H1 (cell line): Measurements from ENCODE around the gene MSI2. TPM values are rescaled to one million over a fixed set of nuclear protein-coding genes. Genes with fewer than 3 reads are reported as not detected.

Experiments used
- BRCA1 ChIP-seq: IDR thresholded peaks from 2 replicates; pipeline ENCODE4 v1.6.1; 2012; ENCODE audit warnings: low read depth, low read length, improper control_type of control experiment
- CEBPB ChIP-seq: IDR thresholded peaks from 2 replicates; pipeline ENCODE4 v1.6.1; 2012; ENCODE audit warnings: low read depth, low read length
- CREB1 ChIP-seq: IDR thresholded peaks from 2 replicates; pipeline ENCODE4 v1.6.1; 2012; ENCODE audit warnings: inconsistent platforms
- CTBP2 ChIP-seq: IDR thresholded peaks from 2 replicates; pipeline ENCODE4 v1.7.0; 2011; ENCODE audit warnings: borderline replicate concordance, mild to moderate bottlenecking, moderate library complexity, mixed read lengths, low read length; ENCODE audit not compliant: insufficient read depth, insufficient read length
- EGR1 ChIP-seq: IDR thresholded peaks from 2 replicates; pipeline ENCODE4 v1.6.1; 2011; ENCODE audit warnings: low read depth, low read length, borderline replicate concordance
- MAX ChIP-seq: IDR thresholded peaks from 2 replicates; pipeline ENCODE4 v1.6.1; 2012; ENCODE audit warnings: inconsistent platforms
- RAD21 ChIP-seq, 2 experiments: IDR thresholded peaks in 1 of 2; conservative IDR thresholded peaks in 1 of 2; 2 replicates each; pipeline ENCODE4 v1.6.1; 2011; ENCODE audit warnings: low read depth in 2 of 2, low read length in 2 of 2, improper control_type of control experiment in 1 of 2, inconsistent platforms in 1 of 2, mild to moderate bottlenecking in 1 of 2, moderate library complexity in 1 of 2
- RBBP5 ChIP-seq: IDR thresholded peaks from 2 replicates; pipeline ENCODE4 v1.7.1; 2012; ENCODE audit warnings: low read depth, mild to moderate bottlenecking, inconsistent platforms, low read length, moderate library complexity, borderline replicate concordance
- SUZ12 ChIP-seq: fragments of 200-600 bp; sonication (generic); IDR thresholded peaks from 2 replicates; pipeline ENCODE4 v1.6.1; 2012; ENCODE audit warnings: mild to moderate bottlenecking, inconsistent platforms, low read length, moderate library complexity, mixed read lengths
- TAF7 ChIP-seq: optimal IDR thresholded peaks from 2 replicates; pipeline ENCODE3; 2011; ENCODE audit warnings: low read depth, mild to moderate bottlenecking, inconsistent platforms, low read length, moderate library complexity, borderline replicate concordance
- TBP ChIP-seq: IDR thresholded peaks from 2 replicates; pipeline ENCODE4 v1.6.1; 2011; ENCODE audit warnings: low read depth, low read length, improper control_type of control experiment
- polyA plus RNA-seq, 7 experiments: library from polyadenylated mRNA; depleted of rRNA in 3 of 7; stranded (reverse) in 5 of 7; unstranded in 2 of 7; fragments of >200 nt in 5 of 7; fragments of 200-250 nt in 2 of 7; gene quantifications; 1 replicate in 5 of 7; 2 replicates in 1 of 7; 4 replicates in 1 of 7; pipeline versions ENCODE4 v1.2.1 to v1.2.3, GENCODE V29; 2011 to 2013; ENCODE audit warnings: missing spikeins in 2 of 7, mixed read lengths in 2 of 7
- total RNA-seq: library from RNA; stranded (reverse); fragmentation: NEBNext Ultra II Directional; extraction: Animal tissue kit (Norgen Biotek cat#: 25700); gene quantifications from 2 replicates; pipeline ENCODE4 v1.2.1, GENCODE V29; 2021
- TF ChIP-seq, protein P1 (sequence below): fragments of 300-600 bp; sonication (generic); IDR thresholded peaks from 2 replicates; pipeline ENCODE4 v1.7.1; 2012; ENCODE audit warnings: low read length, moderate library complexity, mild to moderate bottlenecking, inconsistent platforms; ENCODE audit not compliant: insufficient replicate concordance

MSI2 gene
- total and polyA plus RNA-seq, 2 of the 8 experiments (the other 6 are each of a cell fraction or from before 2014, with no cell fraction given): 36.7 to 80.6 TPM

- TF ChIP-seq, protein P1, sequence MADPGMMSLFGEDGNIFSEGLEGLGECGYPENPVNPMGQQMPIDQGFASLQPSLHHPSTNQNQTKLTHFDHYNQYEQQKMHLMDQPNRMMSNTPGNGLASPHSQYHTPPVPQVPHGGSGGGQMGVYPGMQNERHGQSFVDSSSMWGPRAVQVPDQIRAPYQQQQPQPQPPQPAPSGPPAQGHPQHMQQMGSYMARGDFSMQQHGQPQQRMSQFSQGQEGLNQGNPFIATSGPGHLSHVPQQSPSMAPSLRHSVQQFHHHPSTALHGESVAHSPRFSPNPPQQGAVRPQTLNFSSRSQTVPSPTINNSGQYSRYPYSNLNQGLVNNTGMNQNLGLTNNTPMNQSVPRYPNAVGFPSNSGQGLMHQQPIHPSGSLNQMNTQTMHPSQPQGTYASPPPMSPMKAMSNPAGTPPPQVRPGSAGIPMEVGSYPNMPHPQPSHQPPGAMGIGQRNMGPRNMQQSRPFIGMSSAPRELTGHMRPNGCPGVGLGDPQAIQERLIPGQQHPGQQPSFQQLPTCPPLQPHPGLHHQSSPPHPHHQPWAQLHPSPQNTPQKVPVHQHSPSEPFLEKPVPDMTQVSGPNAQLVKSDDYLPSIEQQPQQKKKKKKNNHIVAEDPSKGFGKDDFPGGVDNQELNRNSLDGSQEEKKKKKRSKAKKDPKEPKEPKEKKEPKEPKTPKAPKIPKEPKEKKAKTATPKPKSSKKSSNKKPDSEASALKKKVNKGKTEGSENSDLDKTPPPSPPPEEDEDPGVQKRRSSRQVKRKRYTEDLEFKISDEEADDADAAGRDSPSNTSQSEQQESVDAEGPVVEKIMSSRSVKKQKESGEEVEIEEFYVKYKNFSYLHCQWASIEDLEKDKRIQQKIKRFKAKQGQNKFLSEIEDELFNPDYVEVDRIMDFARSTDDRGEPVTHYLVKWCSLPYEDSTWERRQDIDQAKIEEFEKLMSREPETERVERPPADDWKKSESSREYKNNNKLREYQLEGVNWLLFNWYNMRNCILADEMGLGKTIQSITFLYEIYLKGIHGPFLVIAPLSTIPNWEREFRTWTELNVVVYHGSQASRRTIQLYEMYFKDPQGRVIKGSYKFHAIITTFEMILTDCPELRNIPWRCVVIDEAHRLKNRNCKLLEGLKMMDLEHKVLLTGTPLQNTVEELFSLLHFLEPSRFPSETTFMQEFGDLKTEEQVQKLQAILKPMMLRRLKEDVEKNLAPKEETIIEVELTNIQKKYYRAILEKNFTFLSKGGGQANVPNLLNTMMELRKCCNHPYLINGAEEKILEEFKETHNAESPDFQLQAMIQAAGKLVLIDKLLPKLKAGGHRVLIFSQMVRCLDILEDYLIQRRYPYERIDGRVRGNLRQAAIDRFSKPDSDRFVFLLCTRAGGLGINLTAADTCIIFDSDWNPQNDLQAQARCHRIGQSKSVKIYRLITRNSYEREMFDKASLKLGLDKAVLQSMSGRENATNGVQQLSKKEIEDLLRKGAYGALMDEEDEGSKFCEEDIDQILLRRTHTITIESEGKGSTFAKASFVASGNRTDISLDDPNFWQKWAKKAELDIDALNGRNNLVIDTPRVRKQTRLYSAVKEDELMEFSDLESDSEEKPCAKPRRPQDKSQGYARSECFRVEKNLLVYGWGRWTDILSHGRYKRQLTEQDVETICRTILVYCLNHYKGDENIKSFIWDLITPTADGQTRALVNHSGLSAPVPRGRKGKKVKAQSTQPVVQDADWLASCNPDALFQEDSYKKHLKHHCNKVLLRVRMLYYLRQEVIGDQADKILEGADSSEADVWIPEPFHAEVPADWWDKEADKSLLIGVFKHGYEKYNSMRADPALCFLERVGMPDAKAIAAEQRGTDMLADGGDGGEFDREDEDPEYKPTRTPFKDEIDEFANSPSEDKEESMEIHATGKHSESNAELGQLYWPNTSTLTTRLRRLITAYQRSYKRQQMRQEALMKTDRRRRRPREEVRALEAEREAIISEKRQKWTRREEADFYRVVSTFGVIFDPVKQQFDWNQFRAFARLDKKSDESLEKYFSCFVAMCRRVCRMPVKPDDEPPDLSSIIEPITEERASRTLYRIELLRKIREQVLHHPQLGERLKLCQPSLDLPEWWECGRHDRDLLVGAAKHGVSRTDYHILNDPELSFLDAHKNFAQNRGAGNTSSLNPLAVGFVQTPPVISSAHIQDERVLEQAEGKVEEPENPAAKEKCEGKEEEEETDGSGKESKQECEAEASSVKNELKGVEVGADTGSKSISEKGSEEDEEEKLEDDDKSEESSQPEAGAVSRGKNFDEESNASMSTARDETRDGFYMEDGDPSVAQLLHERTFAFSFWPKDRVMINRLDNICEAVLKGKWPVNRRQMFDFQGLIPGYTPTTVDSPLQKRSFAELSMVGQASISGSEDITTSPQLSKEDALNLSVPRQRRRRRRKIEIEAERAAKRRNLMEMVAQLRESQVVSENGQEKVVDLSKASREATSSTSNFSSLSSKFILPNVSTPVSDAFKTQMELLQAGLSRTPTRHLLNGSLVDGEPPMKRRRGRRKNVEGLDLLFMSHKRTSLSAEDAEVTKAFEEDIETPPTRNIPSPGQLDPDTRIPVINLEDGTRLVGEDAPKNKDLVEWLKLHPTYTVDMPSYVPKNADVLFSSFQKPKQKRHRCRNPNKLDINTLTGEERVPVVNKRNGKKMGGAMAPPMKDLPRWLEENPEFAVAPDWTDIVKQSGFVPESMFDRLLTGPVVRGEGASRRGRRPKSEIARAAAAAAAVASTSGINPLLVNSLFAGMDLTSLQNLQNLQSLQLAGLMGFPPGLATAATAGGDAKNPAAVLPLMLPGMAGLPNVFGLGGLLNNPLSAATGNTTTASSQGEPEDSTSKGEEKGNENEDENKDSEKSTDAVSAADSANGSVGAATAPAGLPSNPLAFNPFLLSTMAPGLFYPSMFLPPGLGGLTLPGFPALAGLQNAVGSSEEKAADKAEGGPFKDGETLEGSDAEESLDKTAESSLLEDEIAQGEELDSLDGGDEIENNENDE: no peak
- TF ChIP-seq TBP (no peak), TAF7 (no peak), EGR1 (no peak), BRCA1 (no peak), RAD21 (IDR thresholded peaks at IDR 0.05 in 1 of 2, conservative IDR thresholded peaks at IDR 0.05 in 1 of 2; ENCODE audit: low read depth in 2 of 2, low read length in 2 of 2) (no peak), RBBP5 (no peak), SUZ12 (no peak), CREB1 (no peak), MAX (no peak), CEBPB (no peak), CTBP2 (no peak)
Observed at GRCh38 chr17:57543230-57543629, 286.9 kb downstream of the MSI2 start (continued).
